Natural killer cell (primary cell): ENCODE measurements around the gene EHD4. TPM values are rescaled to one million over a fixed set of nuclear protein-coding genes. Genes with fewer than 3 reads are reported as not detected.

Experiments
- ATAC-seq, 3 donors: fragments of 150-1000 bp in 2 of 3; fragments of 200-7000 bp in 1 of 3; cut with Tn5 transposase; 1 replicate in 1 of 3; 2 replicates in 2 of 3; pipeline ENCODE4 v1.10.0; 2021; ENCODE audit warnings: mild to moderate bottlenecking in 2 of 3, moderate library complexity in 2 of 3
- DNase-seq, 2 donors: peaks; one replicate each; pipeline versions ENCODE4 v3.0.0 to v3.0.0-alpha.2; 2013 to 2021; ENCODE audit warnings: mixed read lengths in 1 of 2
- H3K27ac ChIP-seq: one replicate; pipeline ENCODE4 v1.5.1; 2013; ENCODE audit warnings: mild to moderate bottlenecking, low read length
- H3K27me3 ChIP-seq: one replicate; pipeline ENCODE4 v1.6.1; 2013; ENCODE audit warnings: low read length; ENCODE audit not compliant: control insufficient read depth, insufficient read depth
- H3K36me3 ChIP-seq: one replicate; pipeline ENCODE4 v1.6.1; 2013; ENCODE audit warnings: low read length; ENCODE audit not compliant: control insufficient read depth, insufficient read depth
- H3K4me1 ChIP-seq: one replicate; pipeline ENCODE4 v1.6.1; 2013; ENCODE audit warnings: low read length; ENCODE audit not compliant: control insufficient read depth, insufficient read depth
- H3K4me3 ChIP-seq: one replicate; pipeline ENCODE4 v1.5.1; 2013; ENCODE audit warnings: low read length
- H3K9me3 ChIP-seq: one replicate; pipeline ENCODE4 v1.6.1; 2013; ENCODE audit warnings: low read length; ENCODE audit not compliant: control insufficient read depth, insufficient read depth
- H3K27ac Mint-ChIP-seq, 2 donors: one replicate each; pipeline ENCODE4 v1.8.0; 2022; ENCODE audit warnings: mild to moderate bottlenecking in 2 of 2, mixed read lengths in 2 of 2, moderate library complexity in 1 of 2
- H3K27me3 Mint-ChIP-seq, 2 donors: one replicate each; pipeline ENCODE4 v1.8.0; 2022; ENCODE audit warnings: low read depth in 2 of 2, mixed read lengths in 2 of 2
- H3K36me3 Mint-ChIP-seq: one replicate; pipeline ENCODE4 v1.8.0; 2022; ENCODE audit warnings: mixed read lengths
- H3K4me1 Mint-ChIP-seq, 2 donors: one replicate each; pipeline ENCODE4 v1.8.0; 2022; ENCODE audit warnings: mixed read lengths in 2 of 2
- H3K4me3 Mint-ChIP-seq: one replicate; pipeline ENCODE4 v1.8.0; 2022; ENCODE audit warnings: mild to moderate bottlenecking, moderate library complexity, mixed read lengths
- H3K9me3 Mint-ChIP-seq, 2 donors: one replicate each; pipeline ENCODE4 v1.8.0; 2022; ENCODE audit warnings: mixed read lengths in 2 of 2
- CTCF ChIP-seq: fragments of 200-600 bp; IDR thresholded peaks from one replicate; pipeline ENCODE4 v1.8.0; 2022; ENCODE audit warnings: antibody characterized with exemption
- WGBS: methylation state at CpG from one replicate; pipeline ENCODE4 v1.1.7; 2013; ENCODE audit warnings: missing lambda C conversion rate; ENCODE audit not compliant: insufficient coverage; 5-methylcytosine and 5-hydroxymethylcytosine counted together
- intact Hi-C: fragments of 100-400 bp; cut with micrococcal nuclease; formaldehyde crosslinking; loops from one replicate; pipeline ENCODE4 v1.14.2; 2022
- total RNA-seq, 4 donors: library from RNA; stranded (reverse); fragments of 120-200 nt in 1 of 4; gene quantifications; one replicate each; pipeline versions ENCODE4 v1.2.3 to v1.2.4, GENCODE V29; 2013 to 2022

The EHD4 gene
- total RNA-seq, 3 donors from 2014 or later (not counting 1 experiment from before 2014, with no cell fraction given): 28.4 to 34.6 (median 31.7) TPM

GRCh38 chr15:41866872-41867579, 105.3 kb downstream of the EHD4 start:
- H3K36me3 ChIP-seq: no peaks in the 10 kb centered on the region
- peaks cover 15% of the 10 kb centered on the region for H3K4me1 ChIP-seq
- H3K9me3 Mint-ChIP-seq: no peaks in the 10 kb centered on the region
- peak overlapping the region in 1 of 2 donors; percentile 6 for H3K27ac Mint-ChIP-seq
- no peaks in the 10 kb centered on the region for H3K27me3 Mint-ChIP-seq
- H3K9me3 ChIP-seq: no peaks in the 10 kb centered on the region
- H3K4me3 ChIP-seq: no peak overlapping the region
- H3K4me1 Mint-ChIP-seq: peaks cover 0 to 15% of the 10 kb centered on the region in 2 donors
- DNase-seq (no peak), ATAC-seq (no peak)
- TF ChIP-seq CTCF: no peak
- H3K36me3 Mint-ChIP-seq: no peaks in the 10 kb centered on the region
- intact Hi-C loops: no loop called here
- H3K27ac ChIP-seq: no peak overlapping the region
- H3K27me3 ChIP-seq: no peaks in the 10 kb centered on the region
- 88% methylated on average over 25 of the region's 25 CpGs for WGBS
- no peak overlapping the region for H3K4me3 Mint-ChIP-seq

DNA sequence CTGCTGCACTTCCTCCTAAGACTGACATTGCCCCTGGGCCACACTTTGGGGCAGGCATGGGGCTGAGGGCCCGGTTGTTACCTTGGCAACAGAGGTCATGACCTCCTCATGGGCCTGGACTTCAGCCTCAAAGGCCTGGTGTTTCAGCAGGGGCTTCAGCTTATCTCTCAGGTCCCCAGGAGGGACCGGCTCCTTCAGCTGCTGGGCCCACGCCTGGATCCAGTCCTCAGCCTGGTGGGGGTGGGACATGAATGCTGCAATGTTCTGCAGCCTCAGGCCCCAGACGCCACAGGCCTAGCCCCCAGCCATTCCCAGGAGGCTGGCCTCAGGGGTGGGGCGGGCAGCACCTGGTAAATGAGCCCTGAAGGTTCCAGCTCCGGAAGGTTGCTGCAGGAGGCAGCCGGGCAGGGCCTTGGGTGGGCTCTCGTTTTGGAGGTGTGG, 106.1 kb downstream of the EHD4 start:
- Histone ChIP-seq H3K36me3 (no peaks in the 10 kb centered on the region), H3K4me3 (no peak overlapping the region), H3K4me1 (peaks cover 15% of the 10 kb centered on the region), H3K27ac (no peak overlapping the region), H3K9me3 (no peaks in the 10 kb centered on the region), H3K27me3 (no peaks in the 10 kb centered on the region)
- ATAC-seq (no peak), DNase-seq (no peak)
- no peaks in the 10 kb centered on the region for H3K9me3 Mint-ChIP-seq
- no peak overlapping the region for H3K27ac Mint-ChIP-seq
- H3K4me1 Mint-ChIP-seq: peaks cover 0 to 14% of the 10 kb centered on the region in 2 donors
- intact Hi-C loops: no loop called here
- H3K36me3 Mint-ChIP-seq: no peaks in the 10 kb centered on the region
- TF ChIP-seq CTCF: no peak
- no peaks in the 10 kb centered on the region for H3K27me3 Mint-ChIP-seq
- 91% methylated on average over 8 of the region's 8 CpGs for WGBS
- H3K4me3 Mint-ChIP-seq: no peak overlapping the region

- DNase-seq (no peak), ATAC-seq (no peak)
- no peak overlapping the region for H3K27ac ChIP-seq
- Mint-ChIP-seq H3K9me3 (no peaks in the 10 kb centered on the region), H3K36me3 (no peaks in the 10 kb centered on the region), H3K27me3 (no peaks in the 10 kb centered on the region), H3K4me1 (peaks cover 0 to 6% of the 10 kb centered on the region in 2 donors), H3K4me3 (no peak overlapping the region), H3K27ac (no peak overlapping the region)
- H3K27me3 ChIP-seq: no peaks in the 10 kb centered on the region
- no peak for TF ChIP-seq CTCF
- no peak overlapping the region for H3K4me3 ChIP-seq
- H3K4me1 ChIP-seq: peaks cover 10% of the 10 kb centered on the region
- H3K36me3 ChIP-seq: no peaks in the 10 kb centered on the region
- no peaks in the 10 kb centered on the region for H3K9me3 ChIP-seq
- intact Hi-C loops: no loop called here
- 91% methylated on average over 18 of the region's 18 CpGs for WGBS
Measured at GRCh38 chr15:41865490-41866055, 106.8 kb downstream of the EHD4 start.
